Neutrophil (primary cell): ENCODE measurements around the gene MAP7D2.

Experiments
- H3K27ac ChIP-seq: fragments of 200-600 bp; sonication (generic); 2 replicates; pipeline ENCODE4 v1.5.1; 2016; ENCODE audit warnings: mild to moderate bottlenecking, moderate library complexity
- H3K27me3 ChIP-seq: fragments of 200-600 bp; sonication (generic); 2 replicates; pipeline ENCODE4 v1.6.0; 2016; ENCODE audit warnings: mild to moderate bottlenecking
- H3K36me3 ChIP-seq: fragments of 200-600 bp; sonication (generic); 2 replicates; pipeline ENCODE4 v1.5.1; 2017
- H3K4me1 ChIP-seq, 2 experiments: fragments of 200-600 bp in 1 of 2; sonication (generic) in 1 of 2; 1 replicate in 1 of 2; 2 replicates in 1 of 2; pipeline versions ENCODE4 v1.5.1 to v1.6.1; 2013 to 2016; ENCODE audit warnings: low read depth in 1 of 2, low read length in 1 of 2, mild to moderate bottlenecking in 1 of 2, moderate library complexity in 1 of 2; ENCODE audit not compliant: control insufficient read depth in 1 of 2, insufficient read depth in 1 of 2
- H3K4me3 ChIP-seq, 2 experiments: fragments of 200-600 bp in 1 of 2; sonication (generic) in 1 of 2; 1 replicate in 1 of 2; 2 replicates in 1 of 2; pipeline ENCODE4 v1.5.1; 2013 to 2016; ENCODE audit warnings: low read depth in 1 of 2, low read length in 1 of 2, mild to moderate bottlenecking in 1 of 2, moderate library complexity in 1 of 2
- H3K9me3 ChIP-seq: fragments of 200-600 bp; sonication (generic); 2 replicates; pipeline ENCODE4 v1.5.1; 2016
- CTCF ChIP-seq: fragments of 200-600 bp; sonication (generic); IDR thresholded peaks from 2 replicates; pipeline ENCODE4 v1.5.1; 2016; ENCODE audit warnings: antibody characterized with exemption

The MAP7D2 gene

GRCh38 chrX:19986531-19986930 is 130.2 kb downstream of the MAP7D2 start:
- H3K27me3 ChIP-seq = no peaks in the 10 kb centered on the region

GRCh38 chrX:19981947-19982346 is 134.8 kb downstream of the MAP7D2 start:
- Histone ChIP-seq H3K27ac (no peak overlapping the region), H3K4me3 (no peak overlapping the region), H3K9me3 (no peaks in the 10 kb centered on the region), H3K27me3 (no peaks in the 10 kb centered on the region), H3K36me3 (no peaks in the 10 kb centered on the region), H3K4me1 (no peaks in the 10 kb centered on the region)
- no peak for TF ChIP-seq CTCF

More at GRCh38 chrX:19986531-19986930, 130.2 kb downstream of the MAP7D2 start:
- no peaks in the 10 kb centered on the region for H3K36me3 ChIP-seq
- H3K4me3 ChIP-seq = no peak overlapping the region
- H3K4me1 ChIP-seq = peaks cover 4 to 12% of the 10 kb centered on the region in 2 experiments
- H3K9me3 ChIP-seq = no peaks in the 10 kb centered on the region
- H3K27ac ChIP-seq = no peak overlapping the region
- no peak for TF ChIP-seq CTCF

- Histone ChIP-seq H3K4me3 (no peak overlapping the region), H3K36me3 (no peaks in the 10 kb centered on the region), H3K27ac (no peak overlapping the region), H3K27me3 (no peaks in the 10 kb centered on the region), H3K9me3 (no peaks in the 10 kb centered on the region), H3K4me1 (no peaks in the 10 kb centered on the region)
- TF ChIP-seq CTCF = no peak
These were observed 140.9 kb downstream of the MAP7D2 start for GRCh38 chrX:19975845-19976244.

GRCh38 chrX:19972984-19973383 is 143.7 kb downstream of the MAP7D2 start:
- no peak overlapping the region for H3K27ac ChIP-seq
- no peaks in the 10 kb centered on the region for H3K4me1 ChIP-seq
- H3K36me3 ChIP-seq = peaks cover 5% of the 10 kb centered on the region
- H3K27me3 ChIP-seq = no peaks in the 10 kb centered on the region
- H3K9me3 ChIP-seq = no peaks in the 10 kb centered on the region
- no peak overlapping the region for H3K4me3 ChIP-seq
- TF ChIP-seq CTCF = no peak

- Histone ChIP-seq H3K36me3 (peaks cover 26% of the 10 kb centered on the region), H3K27ac (no peak overlapping the region), H3K9me3 (no peaks in the 10 kb centered on the region), H3K4me3 (no peak overlapping the region), H3K4me1 (no peaks in the 10 kb centered on the region), H3K27me3 (no peaks in the 10 kb centered on the region)
- TF ChIP-seq CTCF = no peak
These were observed 148.4 kb downstream of the MAP7D2 start for GRCh38 chrX:19968276-19968675.

- H3K27ac ChIP-seq = no peak overlapping the region
- no peak overlapping the region for H3K4me3 ChIP-seq
- TF ChIP-seq CTCF = no peak
- H3K9me3 ChIP-seq = no peaks in the 10 kb centered on the region
- peaks cover 26% of the 10 kb centered on the region for H3K36me3 ChIP-seq
- no peaks in the 10 kb centered on the region for H3K27me3 ChIP-seq
- H3K4me1 ChIP-seq = no peaks in the 10 kb centered on the region
These were observed 150.7 kb downstream of the MAP7D2 start for GRCh38 chrX:19966056-19966455.
